ENCODE results near the gene CTXN2. TPM values are rescaled to one million over a fixed set of nuclear protein-coding genes. Genes with fewer than 3 reads are reported as not detected.

The CTXN2 gene
- polyA plus RNA-seq, 1 of the 3 experiments (the other 2 are of a cell fraction): 0.02 TPM

- Histone ChIP-seq H3K9ac (no peak overlapping the region), H3K27ac (ENCODE audit: low read depth in 2 of 2, low read length in 1 of 2) (no peak overlapping the region), H3K79me2 (ENCODE audit: insufficient read depth) (no peaks in the 10 kb centered on the region), H3K4me2 (no peak overlapping the region), H3K4me3 (ENCODE audit: low read depth in 2 of 2, low read length in 1 of 2) (no peak overlapping the region), H3K27me3 (ENCODE audit: insufficient read depth) (no peaks in the 10 kb centered on the region), H3K36me3 (replicated peaks in 1 of 2; ENCODE audit: control insufficient read depth in 1 of 2, insufficient read depth in 2 of 2, low read length in 1 of 2) (no peaks in the 10 kb centered on the region), H3K4me1 (ENCODE audit: control insufficient read depth in 1 of 2, insufficient read depth in 2 of 2, low read depth in 1 of 2, low read length in 1 of 2) (no peaks in the 10 kb centered on the region; a peak in 2 of 4 replicates), H3K9me2 (no peaks in the 10 kb centered on the region), H2AFZ (ENCODE audit: low read depth) (no peak overlapping the region), H3F3A (replicated peaks; ENCODE audit: insufficient read depth) (no peaks in the 10 kb centered on the region), H3K9me3 (no peaks in the 10 kb centered on the region), H4K20me1 (ENCODE audit: insufficient read depth) (no peaks in the 10 kb centered on the region)
- 49% methylated on average over 3 of the region's 3 CpGs for WGBS (ENCODE audit: low lambda C conversion rate)
- CTCF ChIA-PET: no interaction called here
- DNase-seq: peak; percentile 8
- TF ChIP-seq PBX3 (IDR thresholded peaks at IDR 0.05) (no peak), SMC3 (IDR thresholded peaks at IDR 0.05; ENCODE audit: low read depth, low read length) (no peak), RCOR1 (IDR thresholded peaks at IDR 0.05; ENCODE audit: low read length) (peak; percentile 38; the same call in 1 of the 2 replicates), GABPA (IDR thresholded peaks at IDR 0.05; ENCODE audit: low read depth) (no peak)
- POLR2A ChIA-PET: no interaction called here
Measured at GRCh38 chr15:48186271-48186670, 5.2 kb upstream of the CTXN2 start.

GRCh38 chr15:48190932-48191573 is 412 bp upstream of the CTXN2 start:
- H3K4me2 ChIP-seq: peak overlapping the region; percentile 81
- H3K9me2 ChIP-seq: no peaks in the 10 kb centered on the region
- no peaks in the 10 kb centered on the region for H4K20me1 ChIP-seq (ENCODE audit: insufficient read depth)
- no peaks in the 10 kb centered on the region for H3K36me3 ChIP-seq (replicated peaks in 1 of 2; ENCODE audit: control insufficient read depth in 1 of 2, insufficient read depth in 2 of 2, low read length in 1 of 2)
- ChIA-PET CTCF (no interaction called here), POLR2A (no interaction called here)
- no peak overlapping the region for H2AFZ ChIP-seq (ENCODE audit: low read depth)
- 12% methylated on average over 15 of the region's 15 CpGs for WGBS (ENCODE audit: low lambda C conversion rate)
- TF ChIP-seq, protein P1, sequence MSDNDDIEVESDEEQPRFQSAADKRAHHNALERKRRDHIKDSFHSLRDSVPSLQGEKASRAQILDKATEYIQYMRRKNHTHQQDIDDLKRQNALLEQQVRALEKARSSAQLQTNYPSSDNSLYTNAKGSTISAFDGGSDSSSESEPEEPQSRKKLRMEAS (IDR thresholded peaks at IDR 0.05; ENCODE audit: low read depth): 0 out of 2 replicates have a peak, but pooled peaks have one; percentile 35
- peak; percentile 99 for TF ChIP-seq REST (IDR thresholded peaks at IDR 0.05; ENCODE audit: low read depth, low read length)
- TF ChIP-seq MXI1 (IDR thresholded peaks at IDR 0.05; ENCODE audit: low read depth, low read length): no peak
- no peak overlapping the region for H3K9ac ChIP-seq
- no peaks in the 10 kb centered on the region for H3K27me3 ChIP-seq (ENCODE audit: insufficient read depth)
- H3K4me3 ChIP-seq (ENCODE audit: low read depth in 2 of 2, low read length in 1 of 2): peak overlapping the region; percentile 37 to 54; a peak in 3 of 4 replicates
- H3K27ac ChIP-seq (ENCODE audit: low read depth in 2 of 2, low read length in 1 of 2): no peak overlapping the region
- peak; percentile 27 for DNase-seq
- H3K79me2 ChIP-seq (ENCODE audit: insufficient read depth): no peaks in the 10 kb centered on the region
- peaks cover 0 to 6% of the 10 kb centered on the region in 2 experiments; a peak in 2 of 4 replicates for H3K4me1 ChIP-seq (ENCODE audit: control insufficient read depth in 1 of 2, insufficient read depth in 2 of 2, low read depth in 1 of 2, low read length in 1 of 2)
- H3K9me3 ChIP-seq: no peaks in the 10 kb centered on the region
- H3F3A ChIP-seq (replicated peaks; ENCODE audit: insufficient read depth): no peaks in the 10 kb centered on the region

All from SK-N-SH (cell line).